GM19043 (cell line): ENCODE measurements around the gene DUSP12.
"Not testable (repeated sequence)": the region's sequence is repeated elsewhere in the genome, so short reads cannot be mapped to it uniquely, and the experiment has no call there.

Source experiments
- ATAC-seq: cut with Tn5 transposase; IDR thresholded peaks from one replicate; pipeline ENCODE4 v1.9.1; 2021; ENCODE audit warnings: low read depth; ENCODE audit not compliant: unreplicated experiment

DUSP12 gene

GRCh38 chr1:161768461-161768860, 18.9 kb downstream of the DUSP12 start:
- ATAC-seq = no peak

GRCh38 chr1:161768986-161769672, 19.5 kb downstream of the DUSP12 start:
- no peak for ATAC-seq

- ATAC-seq = not testable (repeated sequence)
These were observed 20.1 kb downstream of the DUSP12 start for GRCh38 chr1:161769673-161770045.

GRCh38 chr1:161770250-161770649, 20.7 kb downstream of the DUSP12 start:
- ATAC-seq = no peak

GRCh38 chr1:161771161-161771560, 21.6 kb downstream of the DUSP12 start:
- no peak for ATAC-seq

- no peak for ATAC-seq
These were observed 22.4 kb downstream of the DUSP12 start for GRCh38 chr1:161771973-161772372.

- no peak for ATAC-seq
These were observed 22.8 kb downstream of the DUSP12 start for GRCh38 chr1:161772397-161772796.

GRCh38 chr1:161773791-161774190, 24.2 kb downstream of the DUSP12 start:
- ATAC-seq = no peak

- ATAC-seq = no peak
These were observed 27.7 kb downstream of the DUSP12 start for GRCh38 chr1:161777261-161777660.

- no peak for ATAC-seq
These were observed 28.9 kb downstream of the DUSP12 start for GRCh38 chr1:161778522-161778921.

- no peak for ATAC-seq
These were observed 29.8 kb downstream of the DUSP12 start for GRCh38 chr1:161779393-161779792.

- no peak for ATAC-seq
These were observed 32.4 kb downstream of the DUSP12 start for GRCh38 chr1:161781995-161782394.

GRCh38 chr1:161782886-161783285, 33.3 kb downstream of the DUSP12 start:
- no peak for ATAC-seq

- no peak for ATAC-seq
These were observed 35.4 kb downstream of the DUSP12 start for GRCh38 chr1:161784968-161785367.

GRCh38 chr1:161787355-161787754, 37.8 kb downstream of the DUSP12 start:
- no peak for ATAC-seq

GRCh38 chr1:161790587-161791317, 41.2 kb downstream of the DUSP12 start:
- ATAC-seq = no peak

GRCh38 chr1:161791904-161792655, 42.5 kb downstream of the DUSP12 start:
- ATAC-seq = no peak

GRCh38 chr1:161792740-161793139, 43.2 kb downstream of the DUSP12 start:
- ATAC-seq = no peak

GRCh38 chr1:161799792-161800191, 50.2 kb downstream of the DUSP12 start:
- no peak for ATAC-seq

GRCh38 chr1:161801955-161802354, 52.4 kb downstream of the DUSP12 start:
- ATAC-seq = no peak

- ATAC-seq = no peak
These were observed 53.6 kb downstream of the DUSP12 start for GRCh38 chr1:161803181-161803580.
